Astrocyte of the spinal cord (primary cell): ENCODE measurements around the gene SOCS1.

Experiments
- DNase-seq: peaks from one replicate; pipeline ENCODE4 v3.0.0; 2011; ENCODE audit warnings: low read depth, low spot score
- H3K4me3 ChIP-seq: 2 replicates; pipeline ENCODE4 v1.5.1; 2011; ENCODE audit warnings: low read depth, mild to moderate bottlenecking, low read length, moderate library complexity
- CTCF ChIP-seq: IDR thresholded peaks from 2 replicates; pipeline ENCODE4 v1.5.1; 2012; ENCODE audit warnings: low read depth, mild to moderate bottlenecking, low read length, inconsistent platforms
- in situ Hi-C: cut with HindIII; loops from 2 replicates; pipeline ENCODE4 v1.10.0; 2017; ENCODE audit warnings: low sequenced_read_pairs

Gene SOCS1

GRCh38 chr16:11236461-11237254, 19.3 kb downstream of the SOCS1 start:
- TF ChIP-seq CTCF, result no peak
- no peak for DNase-seq
- in situ Hi-C loops, result no loop called here

DNA sequence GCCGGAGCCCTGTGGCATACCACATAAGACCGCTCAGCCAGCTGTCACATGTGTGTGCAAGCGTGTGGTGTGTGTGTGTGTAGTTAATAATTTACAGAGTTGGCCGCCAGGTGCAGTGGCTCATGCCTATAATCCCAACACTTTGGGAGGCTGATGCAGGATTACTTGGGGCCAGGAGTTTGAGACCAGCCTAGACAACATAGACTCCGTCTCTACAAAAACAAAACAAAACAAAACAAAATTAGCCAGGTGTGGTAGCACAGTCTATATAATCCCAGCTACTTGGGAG, 20.4 kb downstream of the SOCS1 start:
- no peak overlapping the region for H3K4me3 ChIP-seq
- DNase-seq, result no peak
- TF ChIP-seq CTCF, result no peak
- in situ Hi-C loops, result no loop called here

More at GRCh38 chr16:11236461-11237254, 19.3 kb downstream of the SOCS1 start:
- no peak overlapping the region for H3K4me3 ChIP-seq

DNA sequence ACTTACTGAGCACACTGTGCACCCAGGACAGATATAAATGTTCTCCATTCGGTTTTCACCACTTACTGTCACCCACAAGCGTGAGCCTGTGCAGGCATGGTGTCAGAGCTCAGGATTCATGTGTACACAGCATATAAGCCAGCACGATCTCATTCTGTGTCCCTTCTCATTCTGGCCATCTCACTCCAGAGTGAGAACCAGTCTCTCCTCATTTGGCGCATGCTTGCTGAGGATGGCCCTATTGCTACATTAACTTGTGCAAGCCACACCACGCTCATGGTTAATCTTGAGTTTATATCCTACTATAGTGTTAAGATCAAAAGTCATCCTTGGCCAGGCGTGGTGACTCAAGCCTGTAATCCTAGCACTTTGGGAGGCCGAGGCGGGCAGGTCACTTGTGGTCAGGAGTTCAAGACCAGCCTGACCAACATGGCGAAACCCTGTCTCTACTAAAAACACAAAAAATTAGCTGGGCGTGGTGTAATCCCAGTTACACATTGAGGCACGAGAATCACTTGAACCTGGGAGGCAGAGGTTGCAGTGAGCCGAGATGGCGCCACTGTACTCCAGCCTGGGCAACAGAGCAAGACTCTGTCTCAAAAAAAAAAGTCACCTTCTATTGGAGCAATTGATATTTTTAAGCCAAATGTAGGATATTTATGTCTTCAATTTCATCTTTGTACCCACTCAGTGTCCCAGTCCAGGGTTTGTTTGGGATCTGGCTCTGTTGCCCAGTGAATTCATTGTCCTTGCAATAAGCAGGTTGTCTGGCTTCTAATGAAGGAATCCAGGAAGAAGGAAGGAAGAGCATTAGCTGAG, 20.9 kb downstream of the SOCS1 start:
- in situ Hi-C loops, result no loop called here
- DNase-seq, result no peak
- no peak for TF ChIP-seq CTCF
- no peak overlapping the region for H3K4me3 ChIP-seq

GRCh38 chr16:11233727-11234376, 22.2 kb downstream of the SOCS1 start:
- no peak overlapping the region for H3K4me3 ChIP-seq
- no peak for TF ChIP-seq CTCF
- no peak for DNase-seq
- in situ Hi-C loops, result no loop called here

DNA sequence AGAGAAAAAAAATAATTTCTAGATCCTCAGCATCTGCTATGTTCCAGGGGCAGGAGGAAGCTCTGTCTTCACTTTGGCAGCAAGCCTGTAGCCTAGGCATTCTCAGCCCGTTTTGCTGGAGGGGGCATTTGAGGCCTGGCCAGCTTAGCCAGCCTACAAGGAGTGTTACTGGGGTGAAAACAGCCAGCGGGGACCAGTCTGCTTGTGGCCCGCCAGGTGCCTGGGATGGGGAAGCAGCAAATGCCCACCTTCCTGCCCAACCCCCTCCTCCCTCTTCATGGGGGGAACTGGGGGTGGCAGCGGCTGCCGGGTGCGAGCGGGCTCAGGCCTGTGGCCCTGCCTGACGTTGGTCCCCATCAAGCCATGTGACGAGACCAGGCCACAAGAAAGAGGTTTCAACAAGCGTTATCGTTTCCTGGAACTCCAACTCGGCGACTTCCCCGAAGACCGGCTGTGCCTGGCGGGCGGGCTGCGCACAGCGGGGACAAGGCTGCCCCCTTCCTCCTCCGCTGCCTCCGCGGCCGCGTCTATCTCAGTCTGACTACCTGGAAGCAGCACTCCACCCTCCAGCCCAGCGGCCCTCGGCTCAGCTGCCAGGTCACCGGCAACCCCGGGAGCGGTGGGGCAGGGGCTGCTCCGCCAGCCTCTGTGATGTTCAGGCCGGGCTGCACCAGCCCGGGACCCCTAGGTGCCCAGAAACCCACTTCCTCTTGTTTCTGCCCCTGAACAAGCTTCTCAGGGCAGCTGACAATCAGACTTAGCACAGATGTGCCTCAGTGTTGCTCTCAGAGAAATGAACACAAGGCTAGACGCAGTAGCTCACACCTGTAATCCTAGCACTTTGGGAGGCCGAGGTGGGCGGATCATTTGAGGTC, 22.9 kb downstream of the SOCS1 start:
- in situ Hi-C loops, result no loop called here
- no peak for TF ChIP-seq CTCF
- no peak overlapping the region for H3K4me3 ChIP-seq

More for the DNA sequence above, 22.9 kb downstream of the SOCS1 start:
- no peak for DNase-seq
